Measurements from ENCODE around the gene CD276. TPM values are rescaled to one million over a fixed set of nuclear protein-coding genes. Genes with fewer than 3 reads are reported as not detected.
"Not testable (repeated sequence)": the region's sequence is repeated elsewhere in the genome, so short reads cannot be mapped to it uniquely, and the experiment has no call there.

Gene CD276
- total and polyA plus RNA-seq, 8 donors = 10.4 to 185 (median 32.4) TPM

- 86 to 95% (median 89%) methylated on average over 3 to 7 of the region's 7 CpGs for WGBS, 5 donors
- TF ChIP-seq EP300 (IDR thresholded peaks at IDR 0.05) (no peak), POLR2A (IDR thresholded peaks at IDR 0.05) (no peak), POLR2AphosphoS5 (IDR thresholded peaks at IDR 0.05) (no peak)
- TF ChIP-seq, protein P1, sequence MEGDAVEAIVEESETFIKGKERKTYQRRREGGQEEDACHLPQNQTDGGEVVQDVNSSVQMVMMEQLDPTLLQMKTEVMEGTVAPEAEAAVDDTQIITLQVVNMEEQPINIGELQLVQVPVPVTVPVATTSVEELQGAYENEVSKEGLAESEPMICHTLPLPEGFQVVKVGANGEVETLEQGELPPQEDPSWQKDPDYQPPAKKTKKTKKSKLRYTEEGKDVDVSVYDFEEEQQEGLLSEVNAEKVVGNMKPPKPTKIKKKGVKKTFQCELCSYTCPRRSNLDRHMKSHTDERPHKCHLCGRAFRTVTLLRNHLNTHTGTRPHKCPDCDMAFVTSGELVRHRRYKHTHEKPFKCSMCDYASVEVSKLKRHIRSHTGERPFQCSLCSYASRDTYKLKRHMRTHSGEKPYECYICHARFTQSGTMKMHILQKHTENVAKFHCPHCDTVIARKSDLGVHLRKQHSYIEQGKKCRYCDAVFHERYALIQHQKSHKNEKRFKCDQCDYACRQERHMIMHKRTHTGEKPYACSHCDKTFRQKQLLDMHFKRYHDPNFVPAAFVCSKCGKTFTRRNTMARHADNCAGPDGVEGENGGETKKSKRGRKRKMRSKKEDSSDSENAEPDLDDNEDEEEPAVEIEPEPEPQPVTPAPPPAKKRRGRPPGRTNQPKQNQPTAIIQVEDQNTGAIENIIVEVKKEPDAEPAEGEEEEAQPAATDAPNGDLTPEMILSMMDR (IDR thresholded peaks at IDR 0.05) = no peak
- H3K4me1 ChIP-seq = no peaks in the 10 kb centered on the region
- intact Hi-C loops (cut with DNase I; ENCODE audit: low total_unique reads) = no loop called here
- no peak overlapping the region for H3K27ac ChIP-seq
- H3K36me3 ChIP-seq = no peaks in the 10 kb centered on the region
- no peak overlapping the region for H3K4me3 ChIP-seq
- peaks cover 0 to 6% (median 0%) of the 10 kb centered on the region in 3 donors for H3K27me3 ChIP-seq
- no peak for DNase-seq
- no peaks in the 10 kb centered on the region for H3K9me3 ChIP-seq
Measured at GRCh38 chr15:73727330-73727976, 43.3 kb downstream of the CD276 start.

- H3K27ac ChIP-seq; intact Hi-C loops (cut with DNase I; ENCODE audit: low total_unique reads); H3K36me3 ChIP-seq; H3K9me3 ChIP-seq; H3K4me3 ChIP-seq; DNase-seq; H3K4me1 ChIP-seq: not testable (repeated sequence)
- 97 to 100% (median 97%) methylated on average over 2 to 29 of the region's 29 CpGs for WGBS, 5 donors
- peaks cover 0 to 41% (median 0%) of the 10 kb centered on the region in 3 donors for H3K27me3 ChIP-seq
Measured at GRCh38 chr15:73732051-73732450, 47.9 kb downstream of the CD276 start.

DNA sequence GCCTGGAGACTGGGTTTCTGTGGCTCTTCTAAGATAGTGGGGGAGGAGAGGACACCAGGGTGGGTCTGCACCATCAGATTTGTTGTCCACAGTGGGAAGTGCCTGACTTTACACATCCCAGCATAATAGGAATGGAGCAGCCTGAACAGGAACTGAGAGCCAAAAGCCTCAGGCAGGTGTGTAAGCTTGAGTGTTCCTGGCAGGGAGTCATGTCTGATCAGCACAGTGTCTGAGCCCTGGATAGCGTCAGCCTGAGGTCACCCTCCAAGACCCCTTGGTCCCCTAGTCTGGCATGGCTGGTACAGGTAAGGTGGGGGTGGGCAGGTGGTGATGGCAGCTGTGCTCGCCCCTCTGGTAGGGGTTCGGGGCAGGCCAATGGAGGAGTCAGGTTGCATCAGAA is 48.7 kb downstream of the CD276 start:
- Histone ChIP-seq H3K4me1 (no peaks in the 10 kb centered on the region), H3K27me3 (peaks cover 0 to 48% (median 0%) of the 10 kb centered on the region in 3 donors), H3K36me3 (no peaks in the 10 kb centered on the region), H3K27ac (no peak overlapping the region), H3K4me3 (no peak overlapping the region), H3K9me3 (no peaks in the 10 kb centered on the region)
- TF ChIP-seq, protein P1 (IDR thresholded peaks at IDR 0.05) = no peak
- no peak for TF ChIP-seq EP300 (IDR thresholded peaks at IDR 0.05)
- intact Hi-C loops (cut with DNase I; ENCODE audit: low total_unique reads) = no loop called here
- WGBS, 5 donors = 57 to 73% (median 66%) methylated on average over 3 of the region's 3 CpGs
- DNase-seq = no peak

DNA sequence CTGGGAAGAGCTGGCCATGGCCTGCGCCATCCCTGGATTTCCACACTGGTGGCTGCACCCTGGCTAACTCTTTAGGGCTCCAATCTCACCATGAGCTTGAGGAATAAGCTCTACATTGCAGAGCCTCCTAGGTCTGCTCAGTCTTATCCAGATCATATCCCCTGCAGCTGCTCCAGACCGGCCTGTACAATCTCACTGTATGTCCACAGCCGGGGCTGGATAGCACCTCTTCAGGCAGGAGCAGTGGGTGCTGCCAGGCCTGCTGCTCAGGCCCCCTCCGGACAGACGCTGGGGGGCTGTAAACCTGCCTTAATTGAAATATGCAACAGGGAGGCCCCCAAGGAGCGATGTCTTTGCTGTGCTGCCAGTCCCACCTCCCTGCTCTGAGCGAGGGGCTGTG is 53.4 kb downstream of the CD276 start:
- peaks cover 0 to 42% (median 3%) of the 10 kb centered on the region in 3 donors for H3K27me3 ChIP-seq
- WGBS, 5 donors = 65 to 87% (median 80%) methylated on average over 5 to 7 of the region's 7 CpGs
- no peaks in the 10 kb centered on the region for H3K36me3 ChIP-seq
- no peaks in the 10 kb centered on the region for H3K9me3 ChIP-seq
- H3K27ac ChIP-seq = no peak overlapping the region
- intact Hi-C loops (cut with DNase I; ENCODE audit: low total_unique reads) = no loop called here
- no peak overlapping the region for H3K4me3 ChIP-seq
- TF ChIP-seq EP300 (IDR thresholded peaks at IDR 0.05) (no peak), POLR2AphosphoS5 (IDR thresholded peaks at IDR 0.05) (no peak), POLR2A (IDR thresholded peaks at IDR 0.05) (no peak)
- TF ChIP-seq, protein P1 (IDR thresholded peaks at IDR 0.05) = no peak
- no peak for DNase-seq
- peaks cover 0 to under 1% (median 0%) of the 10 kb centered on the region in 4 donors for H3K4me1 ChIP-seq
